ENCODE measurements around the gene C13orf46. TPM values are rescaled to one million over a fixed set of nuclear protein-coding genes. Genes with fewer than 3 reads are reported as not detected.
"Not testable (repeated sequence)": the region's sequence is repeated elsewhere in the genome, so short reads cannot be mapped to it uniquely, and the experiment has no call there.

C13orf46 gene
- total RNA-seq, 1 experiment from 2014 or later = 0.33 TPM

- no peaks in the 10 kb centered on the region for H3K4me1 Mint-ChIP-seq (ENCODE audit: low read depth, unreplicated experiment)
- intact Hi-C loops (cut with micrococcal nuclease; ENCODE audit: unreplicated experiment) = no loop called here
- no peaks in the 10 kb centered on the region for H3K36me3 Mint-ChIP-seq (ENCODE audit: insufficient read depth, unreplicated experiment)
Measured at GRCh38 chr13:114020750-114021463, 47.0 kb upstream of the C13orf46 start.

DNA sequence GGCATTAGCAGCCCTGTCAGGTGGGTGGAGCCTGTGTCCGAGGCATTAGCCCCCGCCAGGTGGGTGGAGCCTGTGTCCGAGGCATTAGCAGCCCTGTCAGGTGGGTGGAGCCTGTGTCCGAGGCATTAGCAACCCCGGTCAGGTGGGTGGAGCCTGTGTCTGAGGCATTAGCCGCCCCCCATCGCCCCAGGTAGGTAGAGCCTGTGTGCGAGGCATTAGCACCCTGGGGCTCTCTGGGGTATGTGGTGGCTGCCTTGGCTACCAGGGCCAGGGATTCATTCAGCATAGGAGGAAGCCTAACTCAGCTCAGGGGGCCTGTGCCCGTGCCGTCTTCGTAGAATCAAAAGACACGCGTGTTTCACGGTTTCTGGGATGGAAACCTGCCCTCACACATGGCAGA is 46.3 kb upstream of the C13orf46 start:
- H3K4me3 Mint-ChIP-seq (ENCODE audit: low read depth, unreplicated experiment); CTCF ChIA-PET; DNase-seq: not testable (repeated sequence)

More at GRCh38 chr13:114020750-114021463, 47.0 kb upstream of the C13orf46 start:
- CTCF ChIA-PET = no interaction called here
- no peak overlapping the region for H3K4me3 Mint-ChIP-seq (ENCODE audit: low read depth, unreplicated experiment)
- H3K27ac Mint-ChIP-seq (ENCODE audit: unreplicated experiment) = no peak overlapping the region
- no peaks in the 10 kb centered on the region for H3K9me3 Mint-ChIP-seq (ENCODE audit: low read depth, unreplicated experiment)
- no peaks in the 10 kb centered on the region for H3K27me3 Mint-ChIP-seq (ENCODE audit: unreplicated experiment)
- TF ChIP-seq, protein P1, sequence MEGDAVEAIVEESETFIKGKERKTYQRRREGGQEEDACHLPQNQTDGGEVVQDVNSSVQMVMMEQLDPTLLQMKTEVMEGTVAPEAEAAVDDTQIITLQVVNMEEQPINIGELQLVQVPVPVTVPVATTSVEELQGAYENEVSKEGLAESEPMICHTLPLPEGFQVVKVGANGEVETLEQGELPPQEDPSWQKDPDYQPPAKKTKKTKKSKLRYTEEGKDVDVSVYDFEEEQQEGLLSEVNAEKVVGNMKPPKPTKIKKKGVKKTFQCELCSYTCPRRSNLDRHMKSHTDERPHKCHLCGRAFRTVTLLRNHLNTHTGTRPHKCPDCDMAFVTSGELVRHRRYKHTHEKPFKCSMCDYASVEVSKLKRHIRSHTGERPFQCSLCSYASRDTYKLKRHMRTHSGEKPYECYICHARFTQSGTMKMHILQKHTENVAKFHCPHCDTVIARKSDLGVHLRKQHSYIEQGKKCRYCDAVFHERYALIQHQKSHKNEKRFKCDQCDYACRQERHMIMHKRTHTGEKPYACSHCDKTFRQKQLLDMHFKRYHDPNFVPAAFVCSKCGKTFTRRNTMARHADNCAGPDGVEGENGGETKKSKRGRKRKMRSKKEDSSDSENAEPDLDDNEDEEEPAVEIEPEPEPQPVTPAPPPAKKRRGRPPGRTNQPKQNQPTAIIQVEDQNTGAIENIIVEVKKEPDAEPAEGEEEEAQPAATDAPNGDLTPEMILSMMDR (IDR thresholded peaks at IDR 0.05; ENCODE audit: unreplicated experiment) = no peak
- DNase-seq = no peak
- no TSS peak for BruUV-seq (replicated peaks)

DNA sequence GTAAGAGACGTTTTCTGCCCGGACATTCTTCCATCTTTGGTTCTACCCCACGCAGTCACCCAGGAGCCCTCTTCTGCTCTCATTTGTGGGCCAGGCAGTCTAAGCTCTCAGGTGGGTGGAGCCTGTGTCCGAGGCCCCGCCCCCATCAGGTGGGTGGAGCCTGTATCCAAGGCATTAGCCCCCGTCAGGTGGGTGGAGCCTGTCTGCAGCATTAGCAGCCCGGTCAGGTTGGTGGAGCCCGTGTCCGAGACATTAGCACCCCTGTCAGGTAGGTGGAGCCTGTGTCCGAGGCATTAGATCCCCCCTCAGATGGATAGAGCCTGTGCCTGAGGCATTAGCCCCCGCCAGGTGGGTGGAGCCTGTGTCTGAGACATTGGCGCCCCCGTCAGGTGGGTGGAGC is 45.5 kb upstream of the C13orf46 start:
- Mint-ChIP-seq H3K27me3 (ENCODE audit: unreplicated experiment) (no peaks in the 10 kb centered on the region), H3K27ac (ENCODE audit: unreplicated experiment) (no peak overlapping the region), H3K9me3 (ENCODE audit: low read depth, unreplicated experiment) (no peaks in the 10 kb centered on the region), H3K4me3 (ENCODE audit: low read depth, unreplicated experiment) (no peak overlapping the region), H3K36me3 (ENCODE audit: insufficient read depth, unreplicated experiment) (no peaks in the 10 kb centered on the region), H3K4me1 (ENCODE audit: low read depth, unreplicated experiment) (no peaks in the 10 kb centered on the region)
- no peak for DNase-seq
- intact Hi-C loops (cut with micrococcal nuclease; ENCODE audit: unreplicated experiment) = no loop called here
- CTCF ChIA-PET = no interaction called here
- TF ChIP-seq, protein P1 (IDR thresholded peaks at IDR 0.05; ENCODE audit: unreplicated experiment) = no peak
- BruUV-seq (replicated peaks) = no TSS peak

More for the DNA sequence above, 46.3 kb upstream of the C13orf46 start:
- H3K4me1 Mint-ChIP-seq (ENCODE audit: low read depth, unreplicated experiment); H3K27ac Mint-ChIP-seq (ENCODE audit: unreplicated experiment); BruUV-seq (replicated peaks); H3K9me3 Mint-ChIP-seq (ENCODE audit: low read depth, unreplicated experiment); H3K36me3 Mint-ChIP-seq (ENCODE audit: insufficient read depth, unreplicated experiment); H3K27me3 Mint-ChIP-seq (ENCODE audit: unreplicated experiment); intact Hi-C loops (cut with micrococcal nuclease; ENCODE audit: unreplicated experiment): not testable (repeated sequence)

DNA sequence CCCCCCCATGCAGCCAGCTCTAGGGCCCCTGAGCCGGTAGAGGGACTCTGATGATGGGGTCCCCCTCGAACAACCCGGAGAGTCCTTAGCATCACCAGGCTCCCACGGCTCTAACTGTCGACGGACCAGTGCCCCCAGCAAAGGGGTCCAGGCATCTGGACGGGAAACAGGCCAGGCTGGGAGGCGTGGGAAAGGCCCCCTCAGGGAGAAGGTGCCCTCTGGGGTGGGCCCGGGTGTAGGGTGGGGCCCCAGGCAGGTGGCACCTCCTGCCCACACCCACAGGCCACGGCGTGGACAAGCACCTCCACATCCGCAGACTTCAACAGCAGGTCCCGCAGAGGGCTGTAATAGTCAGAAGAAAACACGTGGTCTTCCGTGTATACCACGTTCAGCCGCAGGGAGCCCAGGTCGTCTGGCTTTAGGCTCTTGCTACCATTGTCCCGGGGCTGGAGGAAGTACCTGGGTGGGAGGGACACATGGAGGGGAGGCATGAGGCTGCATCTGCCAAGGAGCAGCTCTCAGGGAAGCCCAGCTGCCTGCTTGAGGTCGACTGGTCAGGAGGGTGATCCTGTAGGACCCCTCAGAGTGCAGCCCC is 44.7 kb upstream of the C13orf46 start:
- no TSS peak for BruUV-seq (replicated peaks)
- TF ChIP-seq, protein P1 (IDR thresholded peaks at IDR 0.05; ENCODE audit: unreplicated experiment) = no peak
- no peak for DNase-seq
- Mint-ChIP-seq H3K27ac (ENCODE audit: unreplicated experiment) (no peak overlapping the region), H3K4me3 (ENCODE audit: low read depth, unreplicated experiment) (no peak overlapping the region), H3K36me3 (ENCODE audit: insufficient read depth, unreplicated experiment) (no peaks in the 10 kb centered on the region), H3K9me3 (ENCODE audit: low read depth, unreplicated experiment) (no peaks in the 10 kb centered on the region), H3K27me3 (ENCODE audit: unreplicated experiment) (no peaks in the 10 kb centered on the region), H3K4me1 (ENCODE audit: low read depth, unreplicated experiment) (no peaks in the 10 kb centered on the region)
- intact Hi-C loops (cut with micrococcal nuclease; ENCODE audit: unreplicated experiment) = no loop called here
- CTCF ChIA-PET = no interaction called here

- intact Hi-C loops (cut with micrococcal nuclease; ENCODE audit: unreplicated experiment) = no loop called here
- Mint-ChIP-seq H3K27ac (ENCODE audit: unreplicated experiment) (no peak overlapping the region), H3K36me3 (ENCODE audit: insufficient read depth, unreplicated experiment) (no peaks in the 10 kb centered on the region), H3K4me1 (ENCODE audit: low read depth, unreplicated experiment) (no peaks in the 10 kb centered on the region), H3K27me3 (ENCODE audit: unreplicated experiment) (no peaks in the 10 kb centered on the region), H3K4me3 (ENCODE audit: low read depth, unreplicated experiment) (no peak overlapping the region), H3K9me3 (ENCODE audit: low read depth, unreplicated experiment) (no peaks in the 10 kb centered on the region)
- no TSS peak for BruUV-seq (replicated peaks)
- TF ChIP-seq, protein P1 (IDR thresholded peaks at IDR 0.05; ENCODE audit: unreplicated experiment) = no peak
- DNase-seq = no peak
- CTCF ChIA-PET = no interaction called here
Measured at GRCh38 chr13:114017966-114018365, 44.1 kb upstream of the C13orf46 start.
